ENCODE results near the gene CMSS1.
"Not testable (repeated sequence)": the region's sequence is repeated elsewhere in the genome, so short reads cannot be mapped to it uniquely, and the experiment has no call there.

The CMSS1 gene

DNA sequence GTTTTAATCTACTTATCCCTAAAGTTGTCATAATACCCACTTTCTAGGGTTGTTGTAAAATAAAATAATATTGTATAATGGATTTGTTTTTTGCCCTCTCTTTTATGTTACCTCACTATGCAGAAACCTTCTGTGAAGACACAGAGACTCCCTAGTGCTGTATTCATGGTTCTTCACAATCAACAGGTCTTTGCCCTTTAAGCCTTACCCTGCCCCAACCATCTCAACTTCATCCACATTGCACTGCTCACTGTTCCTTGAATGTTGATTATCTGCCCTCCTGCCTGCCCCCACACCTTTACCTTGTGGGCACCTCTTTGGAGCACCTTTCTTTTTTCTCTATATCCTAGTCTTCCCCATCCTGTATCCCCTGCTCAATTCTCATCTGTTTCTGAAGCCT, 21.1 kb downstream of the CMSS1 start:
- no peak for DNase-seq (ENCODE audit: extremely low read depth, low read depth)
- H3K4me3 ChIP-seq (replicated peaks; ENCODE audit: low read depth, low read length), result no peak overlapping the region
- TF ChIP-seq, protein P1, sequence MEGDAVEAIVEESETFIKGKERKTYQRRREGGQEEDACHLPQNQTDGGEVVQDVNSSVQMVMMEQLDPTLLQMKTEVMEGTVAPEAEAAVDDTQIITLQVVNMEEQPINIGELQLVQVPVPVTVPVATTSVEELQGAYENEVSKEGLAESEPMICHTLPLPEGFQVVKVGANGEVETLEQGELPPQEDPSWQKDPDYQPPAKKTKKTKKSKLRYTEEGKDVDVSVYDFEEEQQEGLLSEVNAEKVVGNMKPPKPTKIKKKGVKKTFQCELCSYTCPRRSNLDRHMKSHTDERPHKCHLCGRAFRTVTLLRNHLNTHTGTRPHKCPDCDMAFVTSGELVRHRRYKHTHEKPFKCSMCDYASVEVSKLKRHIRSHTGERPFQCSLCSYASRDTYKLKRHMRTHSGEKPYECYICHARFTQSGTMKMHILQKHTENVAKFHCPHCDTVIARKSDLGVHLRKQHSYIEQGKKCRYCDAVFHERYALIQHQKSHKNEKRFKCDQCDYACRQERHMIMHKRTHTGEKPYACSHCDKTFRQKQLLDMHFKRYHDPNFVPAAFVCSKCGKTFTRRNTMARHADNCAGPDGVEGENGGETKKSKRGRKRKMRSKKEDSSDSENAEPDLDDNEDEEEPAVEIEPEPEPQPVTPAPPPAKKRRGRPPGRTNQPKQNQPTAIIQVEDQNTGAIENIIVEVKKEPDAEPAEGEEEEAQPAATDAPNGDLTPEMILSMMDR (IDR thresholded peaks at IDR 0.05; ENCODE audit: low read depth, low read length, missing control alignments), result no peak

DNA sequence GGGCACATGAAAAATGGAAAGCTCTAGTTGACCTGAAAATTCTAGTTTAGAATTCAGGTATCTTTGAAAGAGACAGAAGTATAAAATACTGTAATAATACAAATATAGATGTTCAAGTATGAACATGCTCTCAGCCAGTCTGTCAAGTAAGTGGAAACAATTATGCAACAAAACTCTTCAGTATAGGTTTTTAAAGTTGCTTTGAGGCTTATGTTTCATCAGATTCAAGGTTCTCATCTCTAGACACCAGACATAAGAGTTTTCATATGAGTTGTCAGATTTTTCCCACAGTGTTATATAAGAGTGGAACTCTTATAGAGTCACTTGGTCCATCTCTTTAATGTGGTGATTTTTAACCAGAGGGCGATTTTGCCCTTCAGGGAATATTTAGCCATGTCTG, 22.0 kb downstream of the CMSS1 start:
- H3K4me3 ChIP-seq (replicated peaks; ENCODE audit: low read depth, low read length), result no peak overlapping the region
- TF ChIP-seq, protein P1 (IDR thresholded peaks at IDR 0.05; ENCODE audit: low read depth, low read length, missing control alignments), result no peak
- no peak for DNase-seq (ENCODE audit: extremely low read depth, low read depth)

DNA sequence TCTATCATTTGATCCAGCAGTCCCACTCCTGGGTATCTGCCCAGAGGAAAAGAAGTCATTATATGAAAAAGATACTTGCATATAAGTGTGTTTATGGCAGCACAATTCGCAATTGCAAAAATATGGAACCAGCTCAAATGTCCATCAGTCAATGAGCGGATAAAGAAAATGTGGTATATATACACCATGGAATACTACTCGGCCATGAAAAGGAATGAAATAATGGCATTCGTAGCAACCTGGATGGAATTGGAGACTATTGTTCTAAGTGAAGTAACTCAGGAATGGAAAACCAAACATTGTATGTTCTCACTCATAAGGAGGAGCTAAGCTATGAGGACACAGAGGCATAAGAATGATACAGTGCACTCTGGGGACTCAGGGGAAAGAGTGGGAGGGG, 24.3 kb downstream of the CMSS1 start:
- H3K4me3 ChIP-seq (replicated peaks; ENCODE audit: low read depth, low read length); DNase-seq (ENCODE audit: extremely low read depth, low read depth): not testable (repeated sequence)

DNA sequence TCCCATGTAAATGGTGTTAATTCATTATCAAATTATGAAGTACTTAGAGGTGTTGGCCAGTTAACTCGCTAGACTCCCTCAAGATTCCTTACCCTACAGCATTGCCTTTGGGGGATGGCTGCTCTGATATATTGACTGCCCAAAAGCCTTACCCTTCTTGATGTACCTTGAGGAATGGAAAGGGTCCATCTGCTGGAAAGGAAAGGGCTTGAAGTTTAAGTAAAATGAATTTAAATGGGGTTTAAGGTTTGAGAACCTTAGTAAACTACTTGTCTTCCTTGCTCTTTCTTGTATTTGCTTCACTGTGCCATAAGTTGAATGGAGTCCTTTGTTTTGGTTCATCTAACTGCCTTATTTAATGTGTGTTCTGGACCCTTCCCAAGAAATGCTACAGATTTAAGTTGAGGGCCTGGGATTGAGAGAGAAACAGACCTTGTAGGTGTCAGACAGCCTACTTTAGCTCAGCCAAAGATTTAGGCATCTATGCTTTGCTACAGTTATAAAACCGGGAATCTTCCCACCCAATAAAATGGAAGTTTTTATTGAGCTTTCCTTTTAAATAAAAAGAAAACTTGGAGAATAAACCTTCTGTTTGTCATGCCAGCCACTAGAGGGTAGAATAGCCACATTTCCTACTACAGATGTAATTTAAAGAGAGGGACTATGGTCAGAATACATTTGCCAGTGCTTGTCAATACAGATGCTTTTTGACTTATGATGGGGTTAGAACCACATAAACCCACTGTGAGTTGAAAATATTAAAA, 25.3 kb downstream of the CMSS1 start:
- H3K4me3 ChIP-seq (replicated peaks; ENCODE audit: low read depth, low read length), result no peak overlapping the region
- DNase-seq (ENCODE audit: extremely low read depth, low read depth), result peak; percentile 30
- TF ChIP-seq, protein P1 (IDR thresholded peaks at IDR 0.05; ENCODE audit: low read depth, low read length, missing control alignments), result peak; percentile 53

DNA sequence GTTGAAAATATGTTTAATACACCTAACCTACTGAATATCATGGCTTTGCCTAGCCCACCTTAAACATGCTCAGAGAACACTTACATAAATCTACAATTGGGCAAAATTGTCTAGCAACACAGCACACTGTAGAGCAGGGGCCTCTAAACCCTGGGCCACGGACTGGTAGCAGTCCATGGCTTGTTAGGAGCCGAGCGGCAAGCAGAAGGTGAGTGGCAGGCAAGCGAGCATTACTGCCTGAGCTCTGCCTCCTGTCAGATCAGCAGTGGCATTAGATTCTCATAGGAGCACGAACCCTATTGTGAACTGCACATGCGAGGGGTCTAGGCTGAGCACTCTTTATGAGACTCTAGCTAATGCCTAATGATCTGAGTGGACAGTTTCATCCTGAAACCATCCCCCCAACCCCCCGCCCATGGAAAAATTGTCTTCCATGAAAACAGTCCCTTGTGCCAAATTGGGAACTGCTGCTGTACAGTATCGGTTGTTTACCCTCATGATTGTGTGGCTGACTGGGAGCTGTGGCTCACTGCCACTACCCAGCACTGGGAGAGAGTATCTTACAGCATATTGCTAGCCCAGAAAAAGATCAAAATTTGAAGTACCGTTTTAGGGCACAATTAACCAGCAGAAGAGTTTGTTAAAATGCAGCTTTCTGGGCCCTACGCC, 26.1 kb downstream of the CMSS1 start:
- TF ChIP-seq, protein P1 (IDR thresholded peaks at IDR 0.05; ENCODE audit: low read depth, low read length, missing control alignments), result no peak
- H3K4me3 ChIP-seq (replicated peaks; ENCODE audit: low read depth, low read length), result no peak overlapping the region
- DNase-seq (ENCODE audit: extremely low read depth, low read depth), result no peak

DNA sequence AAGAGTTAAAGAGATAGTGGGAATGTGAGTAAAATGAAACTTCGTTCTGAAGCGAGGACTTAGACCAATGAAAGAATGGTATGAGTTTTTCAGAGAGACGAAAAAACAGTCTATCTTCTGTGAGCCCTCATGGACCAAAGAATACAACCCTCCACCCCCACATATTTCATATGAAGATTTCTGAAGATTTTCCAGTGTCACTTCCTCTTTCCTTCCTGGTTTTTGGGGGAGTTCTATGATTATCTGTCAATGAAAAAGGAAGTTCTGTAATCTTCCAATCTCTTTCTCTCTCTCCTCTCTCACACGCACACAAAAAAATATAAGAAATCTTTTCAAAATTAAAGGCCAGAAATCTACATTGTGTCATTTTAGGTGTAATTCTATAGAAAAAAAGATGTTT, 27.7 kb downstream of the CMSS1 start:
- no peak overlapping the region for H3K4me3 ChIP-seq (replicated peaks; ENCODE audit: low read depth, low read length)
- DNase-seq (ENCODE audit: extremely low read depth, low read depth), result no peak
- TF ChIP-seq, protein P1 (IDR thresholded peaks at IDR 0.05; ENCODE audit: low read depth, low read length, missing control alignments), result no peak

DNA sequence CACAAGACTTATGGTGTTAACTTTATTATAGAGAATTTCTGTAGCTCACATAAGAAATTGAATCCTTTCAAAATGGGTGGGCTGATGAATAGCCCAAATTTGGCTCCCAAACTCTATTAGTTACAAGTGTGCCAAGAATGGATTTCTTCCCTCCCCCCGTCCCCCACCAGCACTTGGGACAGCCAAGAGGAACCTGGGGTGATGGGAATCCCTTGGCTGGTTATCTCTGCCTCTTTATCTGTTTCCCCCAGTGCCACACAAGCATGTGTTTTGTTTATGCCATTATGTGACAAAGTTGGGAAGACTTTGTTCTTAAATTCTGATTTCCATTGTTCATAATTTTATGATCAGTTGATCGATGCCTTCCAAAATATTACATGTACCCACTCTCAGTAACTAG, 28.3 kb downstream of the CMSS1 start:
- TF ChIP-seq, protein P1 (IDR thresholded peaks at IDR 0.05; ENCODE audit: low read depth, low read length, missing control alignments), result no peak
- no peak for DNase-seq (ENCODE audit: extremely low read depth, low read depth)

More for the DNA sequence above, 28.3 kb downstream of the CMSS1 start:
- no peak overlapping the region for H3K4me3 ChIP-seq (replicated peaks; ENCODE audit: low read depth, low read length)
